ENCODE measurements around the gene HMGB2.
A peak's percentile ranks its signal among the peaks of the same experiment; 100 is the strongest.

The HMGB2 gene

DNA sequence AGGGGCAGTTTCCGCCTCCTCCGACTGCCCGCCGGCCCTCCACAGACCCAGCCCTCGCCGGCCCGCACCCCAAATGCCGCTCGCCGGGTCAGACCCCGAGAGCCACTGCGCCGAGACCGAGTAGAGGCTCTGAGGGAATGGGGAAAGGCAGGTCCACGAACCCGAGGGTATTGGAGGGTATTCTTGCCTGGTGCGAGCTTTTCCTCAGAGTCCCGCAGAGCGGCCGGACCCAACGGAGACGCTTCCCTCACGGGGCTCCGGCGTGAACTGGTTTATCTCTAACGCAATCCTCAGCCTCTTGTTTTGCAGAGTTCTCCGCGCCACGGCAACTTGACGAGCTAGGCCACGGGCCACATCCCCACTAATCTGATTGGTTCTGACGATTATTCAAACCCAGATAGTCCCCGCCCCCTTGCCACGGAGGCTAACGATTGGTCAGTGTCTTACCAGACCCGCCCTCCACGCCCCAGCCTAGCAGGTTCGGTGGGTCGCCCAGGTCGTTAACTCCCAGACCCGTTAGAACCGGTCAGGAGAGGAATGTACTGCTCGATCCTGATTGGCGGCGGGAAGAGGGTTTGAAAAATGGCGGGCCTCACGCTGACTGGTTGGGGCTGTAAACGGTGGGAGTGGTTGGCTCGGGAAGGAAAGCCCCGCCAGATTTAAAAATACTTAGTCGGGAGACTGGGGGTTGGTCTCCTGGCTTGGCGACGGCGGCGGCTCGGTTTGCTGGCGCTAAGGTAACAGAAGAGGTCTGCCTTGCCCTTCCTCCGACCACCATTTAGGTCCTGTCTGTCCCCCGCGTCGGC is at the start of gene HMGB2:
Gene HMGB2 (minus strand): TSS at position 274 of the 806 bp plus-strand sequence. CDS start 709 bp downstream, outside the sequence.
- DNase-seq = peak; percentile 99

DNA sequence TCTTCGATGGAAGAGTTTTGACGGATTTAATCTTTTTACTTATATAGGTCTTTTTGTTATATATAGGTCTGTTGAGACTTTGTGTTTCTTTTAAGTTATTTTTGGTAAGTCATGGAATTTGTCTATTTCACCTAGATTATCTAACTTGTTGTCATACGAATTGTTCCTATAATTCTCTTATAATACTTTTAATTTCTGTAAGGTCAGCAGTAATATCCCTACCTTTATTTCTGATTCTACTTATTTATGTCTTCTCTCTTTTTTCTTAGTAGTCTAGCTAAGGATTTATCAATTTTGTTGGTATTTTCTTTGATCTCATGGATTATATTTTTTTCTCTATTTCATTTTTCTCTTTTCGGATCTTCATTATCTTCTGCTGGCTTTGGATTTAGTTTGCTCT is 48.2 kb upstream of the HMGB2 start:
- DNase-seq = no peak

GRCh38 chr4:173381610-173382009 is 47.5 kb upstream of the HMGB2 start:
- no peak for DNase-seq

GRCh38 chr4:173380987-173381386 is 46.8 kb upstream of the HMGB2 start:
- DNase-seq = no peak

GRCh38 chr4:173379929-173380328 is 45.8 kb upstream of the HMGB2 start:
- no peak for DNase-seq

DNA sequence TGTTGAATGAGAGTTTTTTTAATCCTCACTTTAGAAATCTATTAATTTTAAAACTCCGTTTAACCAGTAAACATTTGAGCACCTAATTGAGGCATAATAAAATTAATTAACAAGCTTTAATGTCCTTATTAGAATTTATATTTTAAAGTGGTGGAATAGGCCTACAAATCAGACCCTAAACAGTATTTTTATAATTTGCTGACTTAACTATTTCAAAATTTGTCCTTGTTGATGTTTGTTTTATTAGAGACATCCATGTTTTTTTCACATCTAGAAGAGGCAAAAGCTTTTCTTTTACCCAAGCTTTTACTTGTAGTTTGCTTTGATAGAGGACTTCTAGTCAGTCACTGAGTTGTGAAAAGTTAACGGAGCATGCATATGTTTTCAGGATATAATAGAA is 40.4 kb upstream of the HMGB2 start:
- no peak for DNase-seq

DNA sequence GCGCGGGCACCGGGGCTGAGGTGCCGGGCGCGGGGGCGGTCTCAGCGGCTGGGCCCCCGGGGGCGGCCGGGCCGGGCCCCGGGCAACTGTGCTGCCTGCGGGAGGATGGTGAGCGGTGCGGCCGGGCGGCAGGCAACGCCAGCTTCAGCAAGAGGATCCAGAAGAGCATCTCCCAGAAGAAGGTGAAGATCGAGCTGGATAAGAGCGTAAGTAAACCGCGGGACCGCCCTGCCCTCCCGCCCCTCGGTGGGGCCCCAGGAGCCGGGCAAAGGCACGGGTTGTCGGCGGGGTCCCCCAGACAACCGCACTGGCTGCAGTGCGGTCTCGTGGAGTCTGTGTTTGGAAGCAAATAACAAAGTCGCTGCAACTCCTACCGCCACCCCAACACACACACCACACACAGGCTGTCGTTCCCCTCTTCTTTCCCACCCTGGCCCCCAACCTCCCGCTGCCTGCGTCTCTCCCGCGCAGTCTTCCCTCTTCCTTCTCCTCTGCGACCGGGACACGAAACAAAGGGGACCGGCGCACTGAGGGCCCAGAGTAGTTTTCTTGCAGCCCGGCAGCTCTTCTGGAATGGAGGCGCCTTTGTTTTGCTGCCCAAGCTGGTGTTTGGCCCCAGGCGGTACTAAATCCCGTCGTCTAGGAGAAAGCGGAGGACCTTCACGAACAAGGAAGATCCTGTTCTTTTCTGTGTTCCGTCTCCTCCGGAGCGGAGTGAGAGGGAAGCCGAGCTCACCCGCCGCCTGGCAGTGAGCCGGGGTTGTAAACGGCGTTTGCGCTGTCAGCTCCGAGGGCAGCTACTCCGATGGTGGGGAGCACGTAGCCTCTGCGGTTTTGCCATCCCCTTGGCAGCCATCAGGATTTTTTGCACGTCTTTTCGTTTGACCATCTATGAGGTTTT is 37.4 kb upstream of the HMGB2 start:
- peak; percentile 21 for DNase-seq

DNA sequence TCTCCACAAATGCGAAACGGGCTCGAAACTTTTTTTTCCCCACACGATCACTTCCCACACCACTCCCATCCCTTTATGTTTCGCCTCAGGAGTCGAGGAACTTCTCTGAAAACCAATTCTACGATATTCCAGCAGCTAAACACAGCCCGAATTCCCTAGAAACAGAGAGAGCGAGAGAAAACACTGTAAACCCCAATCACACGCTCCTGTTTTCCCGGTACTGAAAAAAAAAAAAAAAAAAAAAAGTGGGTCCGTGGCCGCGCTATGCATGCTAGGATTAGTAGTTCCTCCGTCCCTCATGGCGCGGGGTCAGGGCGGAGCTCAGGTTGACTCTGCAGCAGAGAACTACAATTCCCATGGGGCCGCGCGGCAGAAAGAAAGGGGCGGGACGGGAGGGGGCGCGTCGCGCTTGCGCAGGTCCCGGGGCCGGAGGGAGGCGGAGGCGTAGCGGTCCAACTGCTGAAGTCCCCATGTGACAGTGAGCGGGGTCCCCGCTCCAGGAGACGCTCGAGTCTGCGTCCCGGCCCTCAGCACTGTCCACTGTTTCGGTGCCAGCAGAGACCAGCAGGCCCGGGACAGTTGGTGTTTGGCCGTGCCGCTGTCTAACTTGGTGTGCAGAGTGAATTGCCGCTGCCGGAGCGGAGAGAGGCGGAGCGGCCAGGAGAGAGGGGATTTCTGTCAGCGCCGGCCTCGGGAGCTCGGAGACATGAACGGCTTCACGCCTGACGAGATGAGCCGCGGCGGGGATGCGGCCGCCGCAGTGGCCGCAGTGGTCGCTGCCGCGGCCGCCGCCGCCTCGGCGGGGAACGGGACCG is 36.5 kb upstream of the HMGB2 start, which contains the start of gene SAP30:
Gene SAP30 (plus strand): TSS at position 478 of the 815 bp plus-strand sequence. CDS start 229 bp downstream, at position 707.
- DNase-seq = peak; percentile 95

DNA sequence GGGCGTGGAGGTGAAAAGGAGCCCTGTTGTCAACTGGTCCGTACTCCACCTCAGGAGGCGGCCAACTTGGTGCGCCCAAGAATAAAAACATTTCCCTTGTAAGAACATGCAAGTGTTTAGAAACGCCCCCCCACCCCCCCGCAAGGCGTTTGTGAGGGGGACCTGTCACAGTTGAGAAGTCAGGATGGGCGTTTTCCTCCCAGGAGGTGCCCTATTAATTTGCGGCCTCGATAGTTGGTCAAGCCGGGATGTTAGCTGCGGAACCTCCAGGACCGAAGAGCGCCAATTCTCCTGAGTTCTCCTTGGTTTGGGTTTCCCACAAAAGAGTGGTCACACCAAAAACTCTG is 35.9 kb upstream of the HMGB2 start:
- DNase-seq = no peak

DNA sequence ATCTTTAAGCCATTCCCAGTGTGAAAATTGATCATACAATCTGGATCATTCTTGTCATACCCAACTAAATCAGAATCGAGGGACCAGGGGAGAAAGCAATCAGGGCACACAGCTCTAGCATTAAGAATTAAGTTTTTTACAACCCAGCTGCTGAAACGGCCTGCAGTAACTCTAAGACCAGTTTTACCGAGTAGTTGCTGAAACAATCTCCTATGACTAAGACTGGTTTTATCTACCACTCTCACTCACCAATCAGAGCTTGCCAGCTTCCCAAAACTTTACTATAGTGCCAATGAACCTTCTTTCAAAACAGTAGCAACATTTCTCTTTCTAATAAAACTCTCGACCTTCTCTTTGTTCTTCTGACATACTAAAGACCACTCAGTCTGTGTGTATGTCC is 33.8 kb upstream of the HMGB2 start:
- no peak for DNase-seq

GRCh38 chr4:173367285-173367684 is 33.1 kb upstream of the HMGB2 start:
- no peak for DNase-seq

GRCh38 chr4:173365359-173365996 is 31.3 kb upstream of the HMGB2 start:
- no peak for DNase-seq

- DNase-seq = no peak
Observed at GRCh38 chr4:173362666-173363065, 28.5 kb upstream of the HMGB2 start.

- no peak for DNase-seq
Observed at GRCh38 chr4:173360587-173361221, 26.5 kb upstream of the HMGB2 start.

DNA sequence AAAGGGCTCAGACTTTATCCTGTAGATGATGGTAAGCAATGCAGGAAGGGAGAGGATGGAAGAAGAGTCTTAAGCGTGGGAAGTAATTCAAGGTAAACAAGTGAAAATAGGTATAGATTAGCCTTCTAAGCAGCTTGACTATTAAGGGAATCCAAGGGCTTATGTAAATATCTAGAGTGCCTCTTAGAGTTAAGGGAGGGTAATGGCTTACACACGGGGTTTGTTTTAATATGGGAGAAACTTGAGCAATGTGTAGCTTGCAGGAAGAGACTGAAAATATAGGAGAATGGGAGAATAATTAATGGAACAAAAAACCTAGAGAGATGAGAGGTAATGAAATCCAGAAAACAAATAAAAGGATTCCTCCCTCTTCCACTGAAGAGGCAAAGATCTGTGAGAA is 23.8 kb upstream of the HMGB2 start:
- no peak for DNase-seq

DNA sequence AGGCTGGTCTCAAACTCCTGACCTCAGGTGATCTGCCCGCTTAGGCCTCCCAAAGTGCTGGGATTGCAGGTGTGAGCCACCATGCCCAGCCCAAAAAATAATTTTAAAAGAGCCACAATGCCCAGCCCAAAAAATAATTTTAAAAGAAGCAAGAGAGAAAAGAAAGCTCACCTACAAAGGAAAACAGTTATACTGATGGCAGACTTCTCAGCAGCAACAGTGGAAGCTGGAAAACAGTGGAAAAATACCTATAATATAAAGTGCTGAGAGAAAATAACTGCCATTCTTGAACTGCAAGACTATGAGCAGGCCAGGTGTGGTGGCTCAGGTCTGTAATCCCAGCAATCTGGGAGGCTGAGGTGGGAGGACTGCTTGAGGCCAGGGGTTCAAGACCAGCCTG is 13.3 kb upstream of the HMGB2 start:
- no peak for DNase-seq

DNA sequence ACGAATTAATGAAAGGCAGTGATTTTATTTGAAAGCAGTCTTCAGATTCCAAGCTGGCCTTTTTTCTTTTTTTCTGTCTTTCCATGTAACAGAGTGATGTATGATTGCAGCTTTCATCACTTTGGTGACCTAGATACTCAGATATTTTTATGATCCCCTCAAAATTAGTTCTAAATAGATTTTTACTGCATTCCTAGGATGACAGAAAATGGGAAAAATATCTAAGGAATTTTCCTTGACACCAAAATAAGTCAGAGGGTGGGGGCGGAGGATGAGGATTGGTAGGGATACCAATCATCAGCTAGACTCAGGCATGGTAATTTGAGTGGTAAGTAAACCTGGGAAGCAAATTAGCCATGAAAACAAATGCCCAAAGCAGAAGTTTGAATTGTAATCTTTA is 11.9 kb upstream of the HMGB2 start:
- DNase-seq = no peak

- DNase-seq = no peak
Observed at GRCh38 chr4:173345648-173346047, 11.5 kb upstream of the HMGB2 start.

DNA sequence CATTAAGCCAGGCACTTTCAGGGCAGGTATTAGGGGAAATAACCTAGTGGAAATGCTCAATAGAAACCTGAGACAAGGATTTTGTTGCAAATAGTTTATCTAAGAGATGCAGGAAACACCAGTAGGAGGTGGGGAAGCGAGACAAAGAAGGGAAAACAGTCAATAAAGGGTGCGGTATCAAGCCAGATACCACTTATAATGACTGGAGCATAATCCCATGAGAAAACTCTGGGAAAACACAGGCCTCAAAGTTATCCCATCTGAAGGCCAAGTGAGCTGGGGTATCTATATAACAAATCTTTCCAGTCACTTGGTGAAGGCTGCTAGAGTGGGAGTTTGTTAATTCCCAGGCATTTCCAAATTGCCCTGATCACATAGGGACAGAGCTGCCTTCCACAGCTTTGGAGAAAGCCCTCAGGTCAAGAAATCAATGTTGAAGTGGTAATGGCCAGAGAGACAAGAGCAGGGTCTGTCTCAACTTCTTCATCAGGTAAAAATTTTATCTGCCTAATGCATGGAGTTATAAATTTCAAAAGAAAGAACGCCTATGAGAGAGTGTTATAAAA is 9.8 kb upstream of the HMGB2 start:
- no peak for DNase-seq

- no peak for DNase-seq
Observed at GRCh38 chr4:173337463-173337862, 3.3 kb upstream of the HMGB2 start.

GRCh38 chr4:173334891-173335752 is 964 bp upstream of the HMGB2 start:
- DNase-seq = peak; percentile 82
